GM19452 (cell line): ENCODE results near the gene MSRB1.
"Not testable (repeated sequence)": the region's sequence is repeated elsewhere in the genome, so short reads cannot be mapped to it uniquely, and the experiment has no call there.

Experiments
- ATAC-seq: cut with Tn5 transposase; IDR thresholded peaks from one replicate; pipeline ENCODE4 v1.9.1; 2021; ENCODE audit not compliant: unreplicated experiment

The MSRB1 gene

DNA sequence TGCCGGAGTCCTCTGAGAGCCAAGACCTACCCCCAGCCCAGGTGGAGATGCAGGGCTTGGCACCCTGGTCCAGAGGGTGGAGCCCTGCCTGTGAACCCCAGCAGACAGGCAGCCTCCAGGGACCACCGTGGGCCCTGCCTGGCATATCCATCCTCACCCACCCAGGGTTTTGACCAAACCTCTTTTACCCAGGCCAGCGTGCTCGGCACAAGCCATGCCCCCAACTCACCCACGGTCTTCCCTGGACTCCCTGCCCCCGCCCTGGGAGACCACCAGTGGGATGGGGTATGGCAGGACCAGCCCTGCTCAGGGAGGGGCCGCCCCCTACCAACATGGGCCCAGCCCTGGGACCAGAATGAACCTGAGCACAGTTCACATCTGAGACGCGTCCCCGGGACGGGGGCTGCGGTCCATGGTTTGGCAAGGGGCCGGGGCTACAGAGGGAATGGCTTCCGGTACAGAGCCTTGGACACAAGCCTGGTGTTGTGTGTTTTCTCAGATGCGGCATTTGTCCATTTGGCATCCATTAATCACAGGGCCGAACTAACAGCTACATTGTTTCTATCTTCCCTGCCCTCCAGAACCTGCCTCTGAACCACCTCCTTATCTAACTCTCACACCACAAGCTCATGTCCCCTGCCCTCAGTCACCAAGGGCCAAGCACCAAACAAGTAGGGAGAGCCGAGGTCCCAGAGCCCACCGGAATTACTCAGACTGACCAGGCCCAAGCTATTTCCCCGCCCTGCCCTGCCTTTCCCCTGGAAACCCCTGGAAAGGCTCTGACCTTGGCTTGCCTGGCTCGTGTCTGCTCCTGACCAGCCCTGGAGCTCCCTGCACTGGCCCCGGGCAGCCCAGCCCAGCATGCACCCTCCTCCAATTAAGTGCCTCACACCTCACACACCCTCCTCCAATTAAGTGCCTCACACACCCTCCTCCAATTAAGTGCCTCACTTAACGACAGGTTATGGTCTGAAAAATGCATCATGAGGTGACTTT lies 38.9 kb downstream of the MSRB1 start:
- ATAC-seq = no peak

DNA sequence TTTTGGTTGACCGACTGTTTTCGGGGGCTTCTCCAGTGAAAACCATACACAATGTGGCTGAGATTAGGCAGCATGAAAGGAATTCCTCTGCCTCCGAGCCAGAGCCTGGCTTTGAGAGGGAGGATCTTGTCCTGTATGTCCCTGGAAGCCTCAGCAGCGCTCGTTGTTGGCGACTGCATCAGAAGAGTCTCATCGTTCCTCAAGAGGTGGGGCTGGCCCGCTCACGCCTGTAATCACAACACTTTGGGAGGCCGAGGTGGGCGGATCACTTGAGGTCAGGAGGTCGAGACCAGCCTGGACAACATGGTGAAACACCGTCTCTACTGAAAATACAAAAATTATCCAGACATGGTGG lies 39.8 kb downstream of the MSRB1 start:
- ATAC-seq = no peak

DNA sequence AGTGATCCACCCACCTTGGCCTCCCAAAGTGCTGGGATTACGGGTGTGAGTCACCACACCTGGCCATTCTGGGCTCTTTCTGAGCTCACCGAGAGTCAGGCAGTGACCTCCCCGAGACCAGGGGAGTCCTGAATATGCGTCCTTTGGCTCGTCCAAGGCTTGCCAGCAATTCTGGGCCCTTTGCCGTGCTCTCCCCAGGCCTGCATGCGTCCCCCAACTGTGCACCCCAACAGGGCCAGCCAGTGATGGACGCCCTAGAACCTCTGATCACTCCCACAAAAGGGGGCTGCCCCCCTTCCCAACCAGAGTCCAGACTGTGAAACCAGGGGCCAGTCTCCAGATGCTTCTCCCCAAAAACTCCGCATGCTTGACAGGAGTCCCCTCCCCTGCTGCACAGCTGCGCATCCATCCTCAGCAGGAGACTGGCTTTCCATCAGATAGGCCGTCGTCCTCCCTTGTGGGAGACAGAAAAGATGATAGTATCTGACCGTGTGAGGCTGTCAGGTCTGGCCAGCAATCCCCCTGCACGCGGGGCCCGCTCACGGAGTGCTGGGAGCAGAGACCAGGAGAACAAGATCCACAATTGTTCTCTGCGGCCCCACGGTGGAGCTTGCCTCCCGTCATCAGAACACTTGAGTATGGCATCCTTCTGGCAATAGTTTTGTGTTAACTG lies 40.3 kb downstream of the MSRB1 start:
- ATAC-seq = no peak

DNA sequence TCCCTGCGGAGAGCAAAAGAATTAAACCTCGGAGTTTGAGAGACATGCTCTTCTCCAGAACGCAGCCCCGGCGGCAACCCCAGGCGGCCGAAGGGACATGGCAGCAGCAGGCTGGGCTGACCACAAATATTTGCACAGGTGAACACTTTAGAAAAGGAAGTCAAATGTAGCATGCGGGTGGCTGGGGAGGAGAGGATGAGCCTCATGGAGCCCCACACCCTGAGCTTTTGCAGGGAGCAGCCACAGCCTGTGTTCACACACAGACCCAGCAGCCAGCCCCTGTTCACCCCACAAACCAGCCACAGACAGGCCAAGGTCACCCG lies 42.6 kb downstream of the MSRB1 start:
- no peak for ATAC-seq

- no peak for ATAC-seq
Observed at GRCh38 chr16:1899641-1900451, 43.2 kb downstream of the MSRB1 start.

GRCh38 chr16:1897692-1898091 lies 45.3 kb downstream of the MSRB1 start:
- ATAC-seq = not testable (repeated sequence)

- no peak for ATAC-seq
Observed at GRCh38 chr16:1895949-1896675, 46.9 kb downstream of the MSRB1 start.

GRCh38 chr16:1895068-1895467 lies 47.9 kb downstream of the MSRB1 start:
- ATAC-seq = no peak

GRCh38 chr16:1890708-1891050 lies 52.3 kb downstream of the MSRB1 start:
- ATAC-seq = no peak

DNA sequence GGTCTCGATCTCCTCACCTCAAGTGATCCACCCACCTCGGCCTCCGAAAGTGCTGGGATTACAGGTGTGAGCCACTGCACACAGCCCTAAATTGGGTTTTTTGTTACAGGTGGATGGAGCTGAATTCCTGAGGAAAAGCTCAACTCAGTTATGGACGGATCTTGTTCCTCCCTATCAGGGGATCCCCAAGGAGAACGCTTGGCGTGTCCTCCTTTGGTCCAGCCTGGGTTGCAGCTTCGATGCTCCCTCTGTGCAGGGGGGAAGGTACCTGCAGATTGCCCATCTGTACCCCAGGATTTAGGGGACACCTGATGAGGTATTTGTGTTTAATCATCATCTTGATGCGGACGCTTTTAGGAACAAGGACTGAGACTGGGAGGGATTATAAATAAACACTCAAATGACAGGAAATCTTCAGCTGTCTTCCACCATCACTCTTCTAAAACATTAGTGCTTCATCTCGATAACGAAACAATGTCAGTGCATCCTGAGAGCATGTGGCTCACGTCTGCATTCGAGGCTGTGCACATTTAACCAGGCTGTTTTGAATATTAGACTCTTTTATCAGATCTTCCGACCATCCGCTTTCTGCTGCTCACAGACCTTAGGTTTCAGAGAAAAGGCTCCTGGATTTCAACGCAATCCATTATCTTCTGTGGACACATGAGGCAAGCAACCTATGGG lies 52.8 kb downstream of the MSRB1 start:
- ATAC-seq = no peak
